ENCODE results near the gene TRIM44.

The TRIM44 gene

GRCh38 chr11:35852056-35852455 is 189.5 kb downstream of the TRIM44 start:
- Histone ChIP-seq H2AK5ac (ENCODE audit: low read length) (no peak overlapping the region), H2BK5ac (ENCODE audit: low read length) (no peak overlapping the region), H3K4me2 (ENCODE audit: low read length) (no peak overlapping the region), H3K27me3 (ENCODE audit: insufficient read depth, low read length, poor library complexity) (no peaks in the 10 kb centered on the region), H3K27ac (ENCODE audit: low read depth, low read length) (no peak overlapping the region), H3K4ac (ENCODE audit: low read depth, low read length) (no peak overlapping the region), H3K23ac (ENCODE audit: low read length) (no peak overlapping the region), H4K5ac (ENCODE audit: low read length) (no peak overlapping the region), H3K56ac (ENCODE audit: low read length) (no peak overlapping the region), H3K79me1 (ENCODE audit: low read length) (no peaks in the 10 kb centered on the region), H3K18ac (ENCODE audit: low read length) (no peak overlapping the region), H3K79me2 (ENCODE audit: control insufficient read depth, insufficient read depth, low read length) (no peaks in the 10 kb centered on the region), H2BK120ac (ENCODE audit: low read depth, low read length) (no peak overlapping the region), H3K4me1 (ENCODE audit: control insufficient read depth, low read depth, low read length) (no peaks in the 10 kb centered on the region), H4K8ac (ENCODE audit: low read depth, low read length) (no peak overlapping the region), H2BK15ac (replicated peaks; ENCODE audit: low read depth) (no peak overlapping the region), H3K4me3 (ENCODE audit: low read length) (no peak overlapping the region), H3K9ac (ENCODE audit: low read length) (no peak overlapping the region), H3K36me3 (ENCODE audit: control insufficient read depth, insufficient read depth, low read length) (no peaks in the 10 kb centered on the region)
- no CpG with 5 or more reads among the region's 6 CpGs for WGBS (ENCODE audit: extremely low coverage, insufficient coverage, low lambda C conversion rate)
- no peak for DNase-seq

GRCh38 chr11:35853971-35854370 is 191.4 kb downstream of the TRIM44 start:
- Histone ChIP-seq H4K8ac (ENCODE audit: low read depth, low read length) (no peak overlapping the region), H3K4me1 (ENCODE audit: control insufficient read depth, low read depth, low read length) (no peaks in the 10 kb centered on the region)

GRCh38 chr11:35855671-35856070 is 193.1 kb downstream of the TRIM44 start:
- Histone ChIP-seq H4K5ac (ENCODE audit: low read length) (no peak overlapping the region), H3K36me3 (ENCODE audit: control insufficient read depth, insufficient read depth, low read length) (no peaks in the 10 kb centered on the region), H3K79me2 (ENCODE audit: control insufficient read depth, insufficient read depth, low read length) (no peaks in the 10 kb centered on the region), H3K56ac (ENCODE audit: low read length) (no peak overlapping the region), H3K4ac (ENCODE audit: low read depth, low read length) (no peak overlapping the region), H2BK120ac (ENCODE audit: low read depth, low read length) (no peak overlapping the region), H3K4me3 (ENCODE audit: low read length) (no peak overlapping the region), H2BK5ac (ENCODE audit: low read length) (no peak overlapping the region), H3K9ac (ENCODE audit: low read length) (no peak overlapping the region), H3K27ac (ENCODE audit: low read depth, low read length) (no peak overlapping the region), H4K8ac (ENCODE audit: low read depth, low read length) (no peak overlapping the region), H2BK15ac (replicated peaks; ENCODE audit: low read depth) (no peak overlapping the region), H3K4me2 (ENCODE audit: low read length) (no peak overlapping the region), H3K79me1 (ENCODE audit: low read length) (no peaks in the 10 kb centered on the region), H3K23ac (ENCODE audit: low read length) (no peak overlapping the region), H3K18ac (ENCODE audit: low read length) (no peak overlapping the region), H3K27me3 (ENCODE audit: insufficient read depth, low read length, poor library complexity) (no peaks in the 10 kb centered on the region), H2AK5ac (ENCODE audit: low read length) (no peak overlapping the region), H3K4me1 (ENCODE audit: control insufficient read depth, low read depth, low read length) (no peaks in the 10 kb centered on the region)
- DNase-seq = no peak

More at GRCh38 chr11:35853971-35854370, 191.4 kb downstream of the TRIM44 start:
- Histone ChIP-seq H4K5ac (ENCODE audit: low read length) (no peak overlapping the region), H3K79me1 (ENCODE audit: low read length) (no peaks in the 10 kb centered on the region), H2BK15ac (replicated peaks; ENCODE audit: low read depth) (no peak overlapping the region), H3K4ac (ENCODE audit: low read depth, low read length) (no peak overlapping the region), H3K56ac (ENCODE audit: low read length) (no peak overlapping the region), H2BK120ac (ENCODE audit: low read depth, low read length) (no peak overlapping the region), H3K79me2 (ENCODE audit: control insufficient read depth, insufficient read depth, low read length) (no peaks in the 10 kb centered on the region), H2BK5ac (ENCODE audit: low read length) (no peak overlapping the region), H3K4me3 (ENCODE audit: low read length) (no peak overlapping the region), H3K4me2 (ENCODE audit: low read length) (no peak overlapping the region), H3K36me3 (ENCODE audit: control insufficient read depth, insufficient read depth, low read length) (no peaks in the 10 kb centered on the region), H3K18ac (ENCODE audit: low read length) (no peak overlapping the region), H3K27me3 (ENCODE audit: insufficient read depth, low read length, poor library complexity) (no peaks in the 10 kb centered on the region), H3K23ac (ENCODE audit: low read length) (no peak overlapping the region), H2AK5ac (ENCODE audit: low read length) (no peak overlapping the region), H3K27ac (ENCODE audit: low read depth, low read length) (no peak overlapping the region), H3K9ac (ENCODE audit: low read length) (no peak overlapping the region)
- no peak for DNase-seq
- no CpG with 5 or more reads among the region's 5 CpGs for WGBS (ENCODE audit: extremely low coverage, insufficient coverage, low lambda C conversion rate)

GRCh38 chr11:35856259-35856658 is 193.7 kb downstream of the TRIM44 start:
- H4K8ac ChIP-seq (ENCODE audit: low read depth, low read length) = no peak overlapping the region
- no peak overlapping the region for H2AK5ac ChIP-seq (ENCODE audit: low read length)
- H3K4me2 ChIP-seq (ENCODE audit: low read length) = no peak overlapping the region
- no peak overlapping the region for H3K56ac ChIP-seq (ENCODE audit: low read length)
- H3K9ac ChIP-seq (ENCODE audit: low read length) = no peak overlapping the region
- no peak overlapping the region for H3K23ac ChIP-seq (ENCODE audit: low read length)
- DNase-seq = no peak
- no peak overlapping the region for H2BK120ac ChIP-seq (ENCODE audit: low read depth, low read length)
- H4K5ac ChIP-seq (ENCODE audit: low read length) = no peak overlapping the region
- no peak overlapping the region for H3K4ac ChIP-seq (ENCODE audit: low read depth, low read length)
- H3K4me3 ChIP-seq (ENCODE audit: low read length) = no peak overlapping the region
- H3K79me2 ChIP-seq (ENCODE audit: control insufficient read depth, insufficient read depth, low read length) = no peaks in the 10 kb centered on the region
- H2BK15ac ChIP-seq (replicated peaks; ENCODE audit: low read depth) = no peak overlapping the region
- no peaks in the 10 kb centered on the region for H3K36me3 ChIP-seq (ENCODE audit: control insufficient read depth, insufficient read depth, low read length)
- no peak overlapping the region for H3K27ac ChIP-seq (ENCODE audit: low read depth, low read length)
- WGBS (ENCODE audit: extremely low coverage, insufficient coverage, low lambda C conversion rate) = 100% methylated on average over 2 of the region's 2 CpGs
- H2BK5ac ChIP-seq (ENCODE audit: low read length) = no peak overlapping the region
- no peak overlapping the region for H3K18ac ChIP-seq (ENCODE audit: low read length)
- no peaks in the 10 kb centered on the region for H3K79me1 ChIP-seq (ENCODE audit: low read length)
- no peaks in the 10 kb centered on the region for H3K4me1 ChIP-seq (ENCODE audit: control insufficient read depth, low read depth, low read length)
- H3K27me3 ChIP-seq (ENCODE audit: insufficient read depth, low read length, poor library complexity) = no peaks in the 10 kb centered on the region

GRCh38 chr11:35856756-35857155 is 194.2 kb downstream of the TRIM44 start:
- H3K4ac ChIP-seq (ENCODE audit: low read depth, low read length) = no peak overlapping the region
- no peak overlapping the region for H2BK120ac ChIP-seq (ENCODE audit: low read depth, low read length)
- H3K79me2 ChIP-seq (ENCODE audit: control insufficient read depth, insufficient read depth, low read length) = no peaks in the 10 kb centered on the region
- H4K8ac ChIP-seq (ENCODE audit: low read depth, low read length) = no peak overlapping the region
- no peak overlapping the region for H3K4me2 ChIP-seq (ENCODE audit: low read length)
- H3K27me3 ChIP-seq (ENCODE audit: insufficient read depth, low read length, poor library complexity) = no peaks in the 10 kb centered on the region
- no peaks in the 10 kb centered on the region for H3K79me1 ChIP-seq (ENCODE audit: low read length)
- H2AK5ac ChIP-seq (ENCODE audit: low read length) = no peak overlapping the region
- H2BK15ac ChIP-seq (replicated peaks; ENCODE audit: low read depth) = no peak overlapping the region
- no peak overlapping the region for H3K23ac ChIP-seq (ENCODE audit: low read length)
- no peak for DNase-seq
- no peak overlapping the region for H3K27ac ChIP-seq (ENCODE audit: low read depth, low read length)
- no peak overlapping the region for H3K56ac ChIP-seq (ENCODE audit: low read length)
- no peak overlapping the region for H3K4me3 ChIP-seq (ENCODE audit: low read length)
- H4K5ac ChIP-seq (ENCODE audit: low read length) = no peak overlapping the region
- H3K9ac ChIP-seq (ENCODE audit: low read length) = no peak overlapping the region
- H3K18ac ChIP-seq (ENCODE audit: low read length) = no peak overlapping the region
- H2BK5ac ChIP-seq (ENCODE audit: low read length) = no peak overlapping the region
- H3K36me3 ChIP-seq (ENCODE audit: control insufficient read depth, insufficient read depth, low read length) = no peaks in the 10 kb centered on the region
- no peaks in the 10 kb centered on the region for H3K4me1 ChIP-seq (ENCODE audit: control insufficient read depth, low read depth, low read length)

GRCh38 chr11:35857922-35858321 is 195.3 kb downstream of the TRIM44 start:
- no peak overlapping the region for H3K18ac ChIP-seq (ENCODE audit: low read length)
- H4K5ac ChIP-seq (ENCODE audit: low read length) = no peak overlapping the region
- H3K9ac ChIP-seq (ENCODE audit: low read length) = no peak overlapping the region
- H2AK5ac ChIP-seq (ENCODE audit: low read length) = no peak overlapping the region
- H3K79me2 ChIP-seq (ENCODE audit: control insufficient read depth, insufficient read depth, low read length) = no peaks in the 10 kb centered on the region
- H3K4me3 ChIP-seq (ENCODE audit: low read length) = no peak overlapping the region
- H3K4me2 ChIP-seq (ENCODE audit: low read length) = no peak overlapping the region
- DNase-seq = no peak
- H2BK5ac ChIP-seq (ENCODE audit: low read length) = no peak overlapping the region
- no peak overlapping the region for H3K4ac ChIP-seq (ENCODE audit: low read depth, low read length)
- no peaks in the 10 kb centered on the region for H3K79me1 ChIP-seq (ENCODE audit: low read length)
- no peak overlapping the region for H3K56ac ChIP-seq (ENCODE audit: low read length)
- H2BK15ac ChIP-seq (replicated peaks; ENCODE audit: low read depth) = no peak overlapping the region
- WGBS (ENCODE audit: extremely low coverage, insufficient coverage, low lambda C conversion rate) = no CpG with 5 or more reads among the region's 3 CpGs
- H3K4me1 ChIP-seq (ENCODE audit: control insufficient read depth, low read depth, low read length) = no peaks in the 10 kb centered on the region
- no peak overlapping the region for H3K27ac ChIP-seq (ENCODE audit: low read depth, low read length)
- H2BK120ac ChIP-seq (ENCODE audit: low read depth, low read length) = no peak overlapping the region
- H3K23ac ChIP-seq (ENCODE audit: low read length) = no peak overlapping the region
- no peak overlapping the region for H4K8ac ChIP-seq (ENCODE audit: low read depth, low read length)
- H3K36me3 ChIP-seq (ENCODE audit: control insufficient read depth, insufficient read depth, low read length) = no peaks in the 10 kb centered on the region
- no peaks in the 10 kb centered on the region for H3K27me3 ChIP-seq (ENCODE audit: insufficient read depth, low read length, poor library complexity)
